ENCODE measurements around the gene NKAIN2. TPM values are rescaled to one million over a fixed set of nuclear protein-coding genes. Genes with fewer than 3 reads are reported as not detected.
"Not testable (repeated sequence)": the region's sequence is repeated elsewhere in the genome, so short reads cannot be mapped to it uniquely, and the experiment has no call there.

Gene NKAIN2
- total RNA-seq, 1 donor from 2014 or later = not detected

- no peak for DNase-seq (ENCODE audit: low read depth, low spot score)
Observed at GRCh38 chr6:123888771-123889513, 85.3 kb downstream of the NKAIN2 start.

DNA sequence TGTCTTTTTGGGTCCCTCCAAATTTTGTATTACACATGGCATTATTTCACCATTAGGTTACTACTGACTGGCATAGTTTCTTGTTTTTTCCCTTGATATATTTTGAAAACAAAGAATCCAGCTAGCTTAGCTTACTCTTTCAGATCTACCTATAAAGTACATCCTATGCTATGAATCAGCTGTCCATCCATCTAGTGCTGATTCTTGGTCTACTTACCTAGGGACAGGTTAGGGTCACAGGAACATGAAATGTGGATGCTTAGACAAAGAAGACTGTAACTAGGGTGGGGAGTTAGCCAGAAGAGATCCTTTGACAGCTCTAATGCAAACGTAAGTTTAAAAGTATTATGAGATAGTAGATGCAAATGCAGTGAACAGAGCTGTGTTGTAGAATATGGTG is 91.7 kb downstream of the NKAIN2 start:
- DNase-seq (ENCODE audit: low read depth, low spot score) = no peak

DNA sequence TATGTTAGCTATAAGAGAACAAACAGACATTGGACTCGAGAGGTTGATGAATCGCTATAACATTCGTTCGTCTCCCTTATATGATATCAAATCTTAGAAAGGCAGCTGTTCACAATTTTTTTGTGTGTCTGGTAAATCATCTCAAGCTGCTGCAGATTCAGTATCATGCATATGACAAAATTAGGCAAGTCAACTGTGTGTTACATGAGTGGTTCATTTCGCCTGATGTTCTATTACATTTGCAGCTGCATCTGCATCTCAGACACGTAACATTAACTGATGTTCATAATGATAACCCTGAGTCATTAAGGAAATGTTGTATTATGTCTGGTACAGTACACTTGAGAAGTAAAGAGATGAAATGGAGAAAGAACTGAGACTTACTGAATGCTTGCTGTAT is 92.1 kb downstream of the NKAIN2 start:
- DNase-seq (ENCODE audit: low read depth, low spot score) = no peak

GRCh38 chr6:123896869-123897268 is 93.2 kb downstream of the NKAIN2 start:
- DNase-seq (ENCODE audit: low read depth, low spot score) = no peak

DNA sequence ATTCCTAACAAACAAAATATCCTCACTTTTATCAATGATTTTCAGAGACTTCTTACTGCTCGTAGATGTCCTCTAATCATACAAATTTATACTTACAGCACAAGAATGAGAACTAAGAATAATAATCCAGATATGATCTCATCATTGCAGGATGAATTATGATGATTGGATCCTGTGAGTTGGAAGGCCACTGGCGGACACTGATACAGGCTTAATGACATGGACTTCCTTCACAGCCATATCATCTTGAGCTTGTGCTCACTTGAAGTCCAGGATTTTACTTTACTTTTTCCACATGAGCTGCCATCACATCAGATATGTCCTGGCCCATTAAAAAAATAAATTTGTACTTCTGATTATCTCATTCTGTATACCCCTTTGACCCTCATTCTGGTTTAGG is 94.3 kb downstream of the NKAIN2 start:
- DNase-seq (ENCODE audit: low read depth, low spot score) = no peak

GRCh38 chr6:123898665-123899064 is 95.0 kb downstream of the NKAIN2 start:
- no peak for DNase-seq (ENCODE audit: low read depth, low spot score)

GRCh38 chr6:123899745-123900144 is 96.1 kb downstream of the NKAIN2 start:
- no peak for DNase-seq (ENCODE audit: low read depth, low spot score)

- no peak for DNase-seq (ENCODE audit: low read depth, low spot score)
Observed at GRCh38 chr6:123901436-123901835, 97.8 kb downstream of the NKAIN2 start.

- no peak for DNase-seq (ENCODE audit: low read depth, low spot score)
Observed at GRCh38 chr6:123902738-123903313, 99.2 kb downstream of the NKAIN2 start.

GRCh38 chr6:123904228-123904627 is 100.6 kb downstream of the NKAIN2 start:
- no peak for DNase-seq (ENCODE audit: low read depth, low spot score)

DNA sequence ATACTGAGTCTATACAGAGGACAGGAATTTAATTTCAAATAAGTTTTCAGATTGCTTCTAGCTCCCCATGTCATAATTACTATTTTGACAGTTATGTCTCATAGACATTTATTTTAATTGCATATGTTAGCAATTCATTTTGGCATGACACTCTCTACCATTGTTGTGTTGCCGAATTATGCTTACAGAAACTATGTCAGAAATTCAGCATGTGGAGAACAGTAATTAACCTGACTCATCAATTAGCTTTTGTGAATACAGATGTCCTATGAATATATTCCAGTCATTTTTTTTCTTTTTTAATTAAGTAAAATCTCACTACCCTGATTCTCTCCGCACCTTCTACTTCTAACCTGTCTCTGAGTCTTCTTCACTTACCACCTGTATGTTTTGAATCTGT is 105.1 kb downstream of the NKAIN2 start:
- no peak for DNase-seq (ENCODE audit: low read depth, low spot score)

DNA sequence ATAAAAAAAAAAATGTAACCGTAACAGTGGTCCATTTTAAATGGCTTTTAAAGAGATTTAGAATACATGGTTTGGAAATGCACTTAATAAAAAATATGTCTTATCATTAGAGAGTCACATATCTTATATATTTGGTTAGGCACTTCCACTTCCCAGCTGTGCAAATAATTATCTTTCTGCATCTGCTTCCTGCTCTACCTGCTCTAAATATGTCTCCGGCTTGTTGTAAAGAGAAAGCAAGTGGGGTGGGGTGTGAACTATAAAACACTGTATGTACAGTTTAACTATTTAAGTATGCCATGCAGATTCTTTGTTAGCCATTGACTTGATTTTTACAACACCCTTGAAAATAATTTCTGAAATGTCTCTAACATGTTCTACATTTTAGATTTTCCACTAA is 106.3 kb downstream of the NKAIN2 start:
- DNase-seq (ENCODE audit: low read depth, low spot score) = no peak

DNA sequence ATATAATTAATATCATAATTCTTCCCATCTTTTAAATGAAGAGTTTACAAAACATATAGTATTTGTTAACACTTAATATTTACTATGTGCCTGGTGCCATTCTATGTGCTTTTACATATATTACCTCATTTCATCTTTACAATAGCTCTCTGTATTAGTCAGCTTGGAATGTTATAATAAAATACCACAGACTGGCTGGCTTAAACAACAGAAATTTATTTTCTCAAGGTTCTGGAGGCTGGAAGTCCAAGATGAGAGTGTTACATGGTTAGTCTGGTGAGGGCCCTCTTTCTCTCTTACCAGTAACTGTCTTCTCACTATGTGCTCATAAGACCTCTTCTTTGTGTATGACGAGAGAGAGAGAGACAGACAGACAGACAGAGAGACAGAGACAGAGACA is 110.2 kb downstream of the NKAIN2 start:
- no peak for DNase-seq (ENCODE audit: low read depth, low spot score)

GRCh38 chr6:123923379-123923778 is 119.7 kb downstream of the NKAIN2 start:
- DNase-seq (ENCODE audit: low read depth, low spot score) = not testable (repeated sequence)

DNA sequence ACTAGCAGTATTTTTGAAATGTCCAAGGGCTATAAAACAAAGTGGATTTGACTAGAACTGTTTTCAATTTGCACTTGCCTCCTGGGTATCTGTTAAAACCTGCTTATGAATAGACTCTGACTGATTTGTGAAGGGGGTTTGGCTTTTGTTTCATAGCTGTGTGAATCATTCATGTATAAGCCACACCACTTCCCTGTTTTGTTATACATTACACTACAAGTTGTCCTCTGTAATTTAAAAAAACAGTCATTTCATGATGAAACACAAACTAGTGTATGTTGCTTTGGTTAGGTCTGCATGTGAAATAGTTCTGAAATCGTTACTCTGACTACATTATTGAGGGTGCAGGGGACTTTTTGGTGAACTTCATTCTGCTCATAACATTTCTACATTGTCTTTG is 121.7 kb downstream of the NKAIN2 start:
- no peak for DNase-seq (ENCODE audit: low read depth, low spot score)

DNA sequence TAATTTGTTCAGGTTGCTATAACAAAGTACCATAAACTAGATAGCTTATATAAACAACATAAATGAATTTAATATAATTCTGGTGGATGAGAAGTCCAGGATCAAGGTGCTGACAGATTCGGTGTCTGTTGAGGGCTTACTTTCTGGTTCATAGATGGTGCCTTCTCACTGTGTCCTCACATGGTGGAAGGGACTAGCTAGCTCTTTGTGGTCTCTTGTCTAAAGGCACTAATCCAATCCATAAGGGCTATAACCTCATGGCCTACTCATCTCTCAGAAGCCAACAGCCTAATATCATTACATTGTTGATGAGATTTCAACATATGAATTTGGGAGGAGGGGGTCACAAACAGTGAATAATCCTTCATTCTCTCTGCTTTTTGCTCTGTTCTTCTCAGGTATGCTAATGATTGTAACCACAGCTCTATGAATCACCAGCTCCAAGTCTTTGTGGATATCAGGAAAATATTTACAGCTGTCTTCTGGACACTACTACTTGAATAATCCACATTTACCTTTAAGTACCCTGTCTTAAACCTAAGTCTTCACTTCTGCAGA is 122.3 kb downstream of the NKAIN2 start:
- no peak for DNase-seq (ENCODE audit: low read depth, low spot score)

- DNase-seq (ENCODE audit: low read depth, low spot score) = no peak
Observed at GRCh38 chr6:123928529-123928928, 124.9 kb downstream of the NKAIN2 start.

GRCh38 chr6:123931928-123932327 is 128.3 kb downstream of the NKAIN2 start:
- DNase-seq (ENCODE audit: low read depth, low spot score) = no peak

GRCh38 chr6:123940551-123940950 is 136.9 kb downstream of the NKAIN2 start:
- DNase-seq (ENCODE audit: low read depth, low spot score) = no peak

DNA sequence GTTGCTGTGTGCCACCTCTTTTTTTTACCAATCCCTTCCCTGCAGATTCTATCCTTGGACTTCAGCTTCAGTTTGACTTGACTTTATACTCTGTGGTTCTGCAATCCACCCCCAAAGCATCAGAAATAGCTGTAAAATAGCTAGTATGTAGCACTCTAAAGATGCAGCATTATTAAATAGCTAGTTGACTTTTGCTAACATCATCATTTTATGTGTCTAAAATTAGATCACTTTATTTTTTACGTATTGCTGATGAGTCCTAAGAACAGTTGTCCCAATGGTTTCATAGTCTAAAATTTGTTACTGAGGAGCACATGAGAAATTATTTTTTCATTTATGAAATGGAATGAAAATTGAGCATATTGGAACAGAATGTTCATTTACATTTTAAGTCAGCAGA is 138.2 kb downstream of the NKAIN2 start:
- DNase-seq (ENCODE audit: low read depth, low spot score) = no peak

- no peak for DNase-seq (ENCODE audit: low read depth, low spot score)
Observed at GRCh38 chr6:123945386-123945785, 141.7 kb downstream of the NKAIN2 start.

- no peak for DNase-seq (ENCODE audit: low read depth, low spot score)
Observed at GRCh38 chr6:123953920-123954319, 150.3 kb downstream of the NKAIN2 start.

Data from pulmonary artery endothelial cell (primary cell).